ENCODE results near the gene CERS1.

The CERS1 gene, protein sequence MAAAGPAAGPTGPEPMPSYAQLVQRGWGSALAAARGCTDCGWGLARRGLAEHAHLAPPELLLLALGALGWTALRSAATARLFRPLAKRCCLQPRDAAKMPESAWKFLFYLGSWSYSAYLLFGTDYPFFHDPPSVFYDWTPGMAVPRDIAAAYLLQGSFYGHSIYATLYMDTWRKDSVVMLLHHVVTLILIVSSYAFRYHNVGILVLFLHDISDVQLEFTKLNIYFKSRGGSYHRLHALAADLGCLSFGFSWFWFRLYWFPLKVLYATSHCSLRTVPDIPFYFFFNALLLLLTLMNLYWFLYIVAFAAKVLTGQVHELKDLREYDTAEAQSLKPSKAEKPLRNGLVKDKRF

DNA sequence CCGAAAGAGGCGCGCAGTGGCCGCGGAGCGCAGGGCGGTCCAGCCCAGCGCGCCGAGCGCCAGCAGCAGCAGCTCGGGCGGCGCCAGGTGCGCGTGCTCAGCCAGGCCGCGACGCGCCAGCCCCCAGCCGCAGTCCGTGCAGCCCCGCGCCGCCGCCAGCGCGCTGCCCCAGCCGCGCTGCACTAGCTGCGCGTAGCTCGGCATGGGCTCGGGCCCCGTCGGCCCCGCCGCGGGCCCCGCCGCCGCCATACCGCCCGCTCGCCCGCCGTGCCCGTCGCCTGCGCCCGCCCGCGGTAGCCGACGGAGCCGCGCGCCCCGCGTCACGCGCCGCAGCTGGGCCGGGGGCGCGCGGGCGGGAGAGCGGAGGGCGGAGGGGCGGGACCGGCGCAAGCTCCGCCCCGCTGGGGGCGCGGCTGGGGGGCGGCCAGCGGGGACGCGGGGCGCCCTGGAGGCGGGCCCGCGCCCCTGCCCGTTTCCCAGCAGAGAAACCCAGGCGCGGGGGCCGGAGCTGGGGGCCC, at the start of gene CERS1:
CERS1 (minus strand) TSS at position 335 of the 518 bp plus-strand sequence; CDS start at position 249, 86 bp downstream.
- no peak for DNase-seq

DNA sequence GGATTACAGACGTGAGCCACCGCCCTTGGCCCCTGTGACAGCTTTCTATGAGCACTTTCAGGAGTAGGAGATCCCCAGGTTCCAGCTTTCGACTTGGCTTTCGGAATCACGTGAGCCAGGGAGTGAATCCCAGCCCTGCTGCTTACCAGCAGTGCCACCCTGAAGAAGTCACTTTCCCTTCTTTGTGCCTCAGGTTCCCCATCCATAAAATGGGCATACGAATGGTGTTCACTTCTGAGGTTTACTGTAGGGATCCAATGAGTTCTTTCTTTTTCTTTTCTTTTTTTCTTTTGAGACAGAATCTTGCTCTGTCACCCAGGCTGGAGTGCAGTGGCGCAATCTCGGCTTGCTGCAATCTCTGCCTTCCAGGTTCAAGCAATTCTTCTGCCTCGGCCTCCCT, 49.3 kb upstream of the CERS1 start:
- no peak for DNase-seq

DNA sequence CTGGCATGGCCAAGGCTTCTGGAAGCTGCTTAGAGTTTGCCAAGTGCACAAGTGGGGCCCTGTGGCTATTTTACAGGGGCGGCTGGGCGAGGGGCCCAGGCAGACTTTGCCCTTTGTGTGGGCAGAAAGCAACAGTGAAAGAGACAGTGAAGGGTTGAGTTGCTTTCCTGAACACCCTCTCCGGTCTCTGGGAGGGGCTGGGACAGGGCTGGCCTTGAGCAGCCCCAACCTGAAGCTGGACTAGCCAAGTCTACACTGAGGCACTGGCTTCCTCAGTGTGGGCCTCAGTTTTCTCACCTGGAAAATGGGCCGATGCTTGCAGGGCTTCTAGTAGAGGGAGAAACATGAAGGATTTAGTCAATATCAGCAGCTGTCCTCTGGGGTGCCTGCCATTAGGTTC, 47.5 kb upstream of the CERS1 start:
- DNase-seq, result no peak

DNA sequence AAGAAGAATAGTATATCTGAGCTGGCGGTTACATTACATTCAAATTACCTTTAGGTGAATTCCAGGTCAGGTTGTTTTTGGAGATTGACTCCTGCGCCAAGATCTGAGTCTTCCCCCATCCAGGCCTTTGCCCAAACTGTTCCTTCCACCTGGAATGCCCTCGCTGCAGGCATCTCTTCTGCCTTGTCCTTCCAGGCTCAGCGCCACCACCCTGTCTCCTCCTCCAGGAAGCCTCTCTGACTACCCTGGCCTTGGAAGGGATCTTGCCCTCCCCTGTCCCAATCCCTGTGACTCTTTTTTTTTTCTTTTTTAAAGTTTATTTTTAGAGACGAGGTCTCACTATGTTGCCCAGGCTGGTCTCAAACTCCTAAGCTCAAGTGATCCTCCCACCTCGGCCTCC, 46.7 kb upstream of the CERS1 start:
- no peak for DNase-seq

DNA sequence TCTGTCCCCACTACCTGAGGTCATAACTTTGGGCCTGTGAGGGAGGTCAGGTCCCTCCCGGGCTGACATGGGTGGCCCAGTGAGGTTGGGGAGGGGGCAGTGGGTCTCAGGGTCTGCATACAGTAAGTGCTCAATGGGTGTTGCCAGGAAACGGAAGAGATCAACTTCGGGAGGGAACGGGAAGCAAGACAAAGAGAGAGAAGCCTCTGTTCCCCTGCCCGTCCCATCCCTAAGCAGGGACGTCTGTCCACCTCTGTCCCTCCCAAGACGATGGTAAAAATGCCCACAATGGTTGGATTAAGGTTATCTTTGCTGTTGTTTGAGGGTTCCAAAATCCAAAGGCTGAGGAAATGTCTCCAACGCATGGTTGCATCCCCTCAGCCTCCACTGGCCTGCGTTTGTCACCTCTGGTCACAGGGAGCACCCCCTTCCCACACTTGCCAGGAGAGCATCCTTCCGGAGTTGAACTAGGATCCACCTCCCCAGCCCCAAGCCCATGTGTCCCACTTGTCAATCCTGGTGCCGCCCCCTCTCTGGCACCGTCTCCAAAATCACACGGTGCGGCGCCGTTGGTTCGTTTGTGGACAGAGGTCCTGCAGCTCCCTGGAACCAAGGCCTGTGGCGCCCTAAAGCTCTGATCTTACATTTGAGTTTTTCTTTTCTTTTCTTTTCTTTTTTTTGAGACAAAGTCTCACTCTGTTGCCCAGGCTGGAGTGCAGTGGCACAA, 45.8 kb upstream of the CERS1 start:
- no peak for DNase-seq

DNA sequence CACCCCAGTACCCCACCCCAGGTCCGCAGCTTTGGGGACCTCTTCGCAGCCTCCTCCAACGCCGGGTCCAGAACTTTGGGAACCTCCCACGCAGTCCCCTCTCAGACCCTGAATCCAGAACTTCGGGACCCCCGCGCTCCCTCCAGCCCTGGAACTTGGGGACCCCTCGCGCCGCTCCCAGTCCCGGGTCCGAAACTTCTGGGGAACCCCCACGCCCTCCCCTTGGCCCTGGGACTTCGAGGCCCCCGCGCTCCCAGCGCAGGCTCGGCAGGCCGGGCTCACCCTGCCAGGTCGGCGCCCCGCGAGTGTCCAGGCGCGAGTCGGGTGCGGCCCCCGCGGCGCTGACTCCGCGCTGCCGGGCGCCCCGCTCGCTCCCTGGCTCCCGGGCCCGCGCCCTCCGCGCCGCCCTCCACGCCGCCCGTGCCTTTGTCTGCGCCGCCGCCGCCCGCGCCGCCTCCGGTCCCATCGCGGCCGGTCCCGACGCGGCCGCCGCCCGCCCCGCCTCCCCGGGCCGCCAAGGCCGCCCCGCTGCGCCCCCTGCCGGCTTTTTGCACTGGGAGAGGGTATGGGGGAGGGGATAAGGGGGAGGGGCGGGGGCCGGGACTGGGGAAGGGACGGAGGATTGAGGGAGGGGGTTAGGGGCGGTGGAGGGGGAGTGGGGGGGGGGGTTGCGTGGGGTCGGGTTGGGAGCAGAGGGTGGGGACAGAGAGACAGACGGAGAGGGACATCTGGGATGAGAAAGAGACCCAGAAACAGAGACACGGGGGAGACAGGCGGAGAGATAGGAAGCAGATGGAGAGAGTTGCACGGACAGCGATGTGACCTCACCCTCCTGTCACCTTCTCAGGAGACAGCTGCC, 45.0 kb upstream of the CERS1 start, which contains the start of gene HOMER3:
HOMER3 (minus strand) TSS at position 449 of the 859 bp plus-strand sequence. CDS start 2,235 bp downstream, outside the sequence.
- DNase-seq, result peak; percentile 78

DNA sequence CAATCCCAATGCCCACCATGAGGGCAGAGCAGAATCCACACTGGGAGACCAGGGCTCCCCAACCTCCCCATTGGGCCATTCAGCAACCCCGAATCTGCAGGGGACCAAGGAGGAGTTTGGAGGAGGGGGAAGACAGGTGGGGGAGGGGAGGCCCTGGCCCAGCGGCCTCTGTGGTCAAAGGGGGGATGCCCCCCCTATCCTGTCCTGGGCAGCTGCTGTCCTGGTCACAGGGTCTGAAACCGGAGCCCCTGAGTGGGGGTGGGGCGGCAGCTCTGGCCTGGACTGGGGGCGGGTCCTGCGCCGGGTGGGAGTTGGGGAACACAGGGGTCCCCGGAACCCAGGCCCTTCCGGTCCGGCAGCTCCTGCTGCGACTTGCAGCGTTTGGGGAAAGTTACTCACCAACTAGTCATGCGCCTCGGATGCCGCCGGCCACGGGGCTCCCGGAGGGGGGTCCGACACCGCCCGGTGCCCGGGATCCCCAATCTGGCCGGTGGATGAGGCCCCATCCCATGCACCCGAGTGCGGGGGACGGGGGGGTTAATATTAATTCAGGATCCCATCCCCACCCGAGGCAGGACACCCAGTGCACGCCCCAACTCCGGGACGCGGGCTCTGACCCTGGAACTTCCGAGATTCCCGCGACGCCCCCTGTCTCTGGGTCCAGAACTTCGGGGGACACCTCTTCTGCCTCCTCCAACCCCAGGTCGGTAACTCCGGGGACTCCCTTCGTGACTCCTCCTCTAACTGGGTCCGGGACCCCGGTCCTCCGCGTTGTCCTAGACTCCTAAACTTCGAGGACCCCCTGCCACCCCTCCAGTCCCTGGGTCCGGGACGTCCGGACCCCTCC, 44.2 kb upstream of the CERS1 start:
- DNase-seq, result no peak

DNA sequence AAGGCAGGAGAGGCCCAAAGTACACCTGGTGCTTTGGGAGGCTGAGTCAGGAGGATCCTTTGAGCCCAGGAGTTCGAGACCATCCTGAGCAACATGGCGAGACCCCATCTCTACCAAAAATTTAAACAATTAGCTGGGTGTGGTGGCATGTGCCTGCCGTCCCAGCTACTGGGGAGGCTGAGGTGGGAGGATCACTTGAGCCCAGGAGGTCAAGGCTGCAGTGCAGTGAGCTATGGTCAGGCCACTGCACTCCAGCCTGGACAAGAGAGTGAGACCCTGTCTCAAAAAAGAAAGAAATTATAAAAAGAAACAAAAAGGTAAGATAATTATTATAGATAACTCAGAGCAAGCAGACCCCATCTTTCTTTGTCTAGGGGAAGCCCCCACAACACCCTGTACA, 43.2 kb upstream of the CERS1 start:
- DNase-seq, result no peak

DNA sequence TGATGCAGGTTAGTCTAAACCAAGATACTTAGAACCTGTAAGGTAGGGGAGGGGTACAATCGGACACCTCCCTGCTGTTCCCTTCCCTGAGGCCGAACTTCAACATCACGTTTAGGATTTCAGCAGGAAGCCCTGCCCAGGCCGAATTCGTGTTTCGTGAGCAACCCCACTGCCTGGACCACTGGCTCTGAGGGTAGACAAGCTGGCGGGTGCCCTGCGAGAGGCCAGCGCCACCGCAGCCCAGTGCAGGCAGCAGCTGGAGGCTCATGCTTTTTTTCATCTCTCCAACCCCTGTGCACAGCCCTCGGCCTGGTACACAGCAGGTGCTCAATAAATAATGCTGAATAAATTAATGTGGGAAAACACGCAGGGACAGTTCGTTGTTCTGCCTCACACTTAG, 37.3 kb upstream of the CERS1 start:
- no peak for DNase-seq

DNA sequence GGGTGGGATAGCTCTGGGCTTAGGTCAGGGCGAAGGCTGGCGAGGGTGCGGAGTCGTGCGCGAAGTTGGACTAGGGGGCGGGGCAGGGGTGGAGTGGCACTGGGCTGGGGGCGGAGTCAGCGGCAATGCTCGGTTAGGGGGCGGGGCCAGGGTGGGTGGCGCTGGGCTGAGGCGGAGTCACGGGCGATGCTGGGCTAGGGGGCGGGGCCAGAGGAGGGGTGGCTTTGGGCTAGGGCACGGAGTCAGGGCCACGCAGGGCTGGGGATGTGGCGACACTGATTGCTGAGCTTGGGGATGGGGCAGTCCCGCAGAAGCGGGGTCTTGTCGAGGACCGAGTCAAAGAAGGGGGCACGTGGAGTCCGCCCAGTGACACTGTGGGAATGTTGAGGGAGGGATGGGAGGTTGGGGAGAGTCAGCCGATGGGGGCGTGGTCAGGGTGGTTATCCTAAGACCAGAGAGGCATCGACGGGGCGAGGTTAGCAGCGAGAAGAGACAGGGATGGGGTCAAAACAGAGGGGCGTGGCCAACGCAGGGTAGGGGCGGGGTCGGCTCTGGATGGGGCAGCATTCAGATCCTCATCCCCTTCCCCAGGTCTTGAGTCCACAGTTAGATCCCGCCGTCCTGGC, 36.4 kb upstream of the CERS1 start:
- DNase-seq, result peak; percentile 96

DNA sequence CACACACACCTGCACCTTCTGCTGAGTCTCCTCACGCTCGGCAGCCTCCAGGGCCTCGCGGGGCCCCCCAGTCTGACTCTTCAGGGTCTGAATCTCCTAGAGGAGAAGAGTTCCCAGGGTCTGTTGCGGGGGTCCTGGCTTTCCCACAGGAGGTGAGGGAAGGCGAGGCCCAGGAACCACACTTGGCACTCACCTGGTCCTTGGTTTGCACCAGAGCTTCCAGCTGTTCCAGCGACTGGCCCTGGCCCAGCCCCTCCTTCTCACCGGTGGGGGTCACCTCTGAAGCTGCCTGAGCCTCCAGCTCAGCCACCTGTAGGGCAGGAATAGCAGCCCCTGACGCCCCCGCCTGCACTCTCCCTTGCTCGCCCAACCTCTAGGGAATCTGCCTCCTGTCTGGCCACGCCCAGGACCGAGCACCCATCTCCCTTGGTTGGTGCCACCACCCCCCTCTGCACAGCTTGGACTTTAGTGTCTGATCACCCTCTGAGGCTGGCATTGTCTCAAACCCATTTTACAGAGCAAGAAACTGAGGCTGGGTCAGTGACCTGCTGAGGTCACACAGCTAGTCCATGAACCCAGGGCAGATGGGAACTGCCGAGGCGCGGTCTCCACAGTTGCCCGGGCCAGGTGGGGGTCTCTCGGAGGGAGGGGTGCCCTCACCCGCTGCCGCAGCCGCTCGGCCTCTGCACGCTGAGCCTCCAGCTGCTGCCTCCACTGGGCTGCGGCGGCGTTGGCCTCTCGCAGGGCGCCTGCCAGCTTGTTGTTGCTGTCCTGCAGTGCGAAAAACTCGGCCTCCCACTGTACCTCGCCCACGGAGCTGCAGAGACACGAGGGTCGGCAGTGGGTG, 35.6 kb upstream of the CERS1 start:
- DNase-seq, result no peak

DNA sequence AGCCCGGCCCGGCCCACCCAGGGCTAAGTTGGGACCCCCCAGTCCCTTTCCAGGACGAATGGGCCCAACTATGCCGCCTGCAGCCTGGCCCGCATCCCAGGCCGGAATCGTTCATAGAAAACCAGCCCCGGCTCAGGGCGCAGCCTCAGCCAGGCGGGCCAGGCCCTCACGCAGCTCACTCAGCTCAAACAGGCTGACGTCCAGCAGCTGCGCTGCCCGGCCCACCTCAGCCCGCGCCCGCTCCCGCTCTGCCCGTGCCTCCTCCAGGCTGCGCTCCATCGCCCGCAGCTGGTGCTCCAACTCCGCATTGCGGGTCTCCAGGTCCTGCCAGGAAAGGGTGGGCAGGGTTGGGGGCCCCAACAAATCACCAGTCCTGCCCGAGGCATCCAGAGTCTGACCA, 33.4 kb upstream of the CERS1 start:
- DNase-seq, result no peak

DNA sequence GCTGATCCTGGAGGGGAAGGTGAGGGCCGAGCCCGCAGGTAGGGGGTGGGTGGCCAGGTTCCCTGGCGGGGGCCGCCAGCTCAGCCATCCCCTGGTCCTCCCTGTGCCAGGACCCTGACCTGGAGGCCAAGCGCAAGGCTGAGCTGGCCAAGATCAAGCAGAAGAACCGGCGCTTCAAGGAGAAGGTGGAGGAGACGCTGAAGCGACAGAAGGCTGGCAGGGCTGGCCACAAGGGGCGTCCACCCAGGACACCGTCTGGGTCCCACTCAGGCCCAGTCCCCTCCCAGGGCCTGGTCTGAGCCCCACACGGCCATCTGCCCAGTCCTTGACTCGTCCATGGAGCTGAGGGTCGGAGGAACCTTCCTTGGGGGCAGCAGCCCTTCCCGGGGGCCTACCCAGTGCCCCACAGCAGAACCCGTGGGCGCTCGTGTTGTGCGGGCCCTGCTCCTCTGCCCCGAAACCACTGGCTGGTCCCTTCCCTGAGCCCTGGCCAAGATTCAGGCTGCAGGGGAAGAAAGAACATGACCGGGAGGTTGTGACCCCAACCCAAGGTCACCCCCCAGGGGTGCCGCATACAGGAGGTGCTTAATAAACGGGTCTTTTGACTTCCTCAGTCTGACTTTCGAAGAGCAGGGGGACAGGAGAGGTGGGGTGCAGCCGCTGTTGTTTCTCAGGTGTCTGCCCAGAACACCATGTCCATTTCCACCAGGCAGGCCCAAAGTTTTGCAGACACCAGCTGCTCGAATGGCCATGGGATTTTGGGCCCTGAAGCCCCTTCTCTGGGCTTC, 32.3 kb upstream of the CERS1 start:
- no peak for DNase-seq

DNA sequence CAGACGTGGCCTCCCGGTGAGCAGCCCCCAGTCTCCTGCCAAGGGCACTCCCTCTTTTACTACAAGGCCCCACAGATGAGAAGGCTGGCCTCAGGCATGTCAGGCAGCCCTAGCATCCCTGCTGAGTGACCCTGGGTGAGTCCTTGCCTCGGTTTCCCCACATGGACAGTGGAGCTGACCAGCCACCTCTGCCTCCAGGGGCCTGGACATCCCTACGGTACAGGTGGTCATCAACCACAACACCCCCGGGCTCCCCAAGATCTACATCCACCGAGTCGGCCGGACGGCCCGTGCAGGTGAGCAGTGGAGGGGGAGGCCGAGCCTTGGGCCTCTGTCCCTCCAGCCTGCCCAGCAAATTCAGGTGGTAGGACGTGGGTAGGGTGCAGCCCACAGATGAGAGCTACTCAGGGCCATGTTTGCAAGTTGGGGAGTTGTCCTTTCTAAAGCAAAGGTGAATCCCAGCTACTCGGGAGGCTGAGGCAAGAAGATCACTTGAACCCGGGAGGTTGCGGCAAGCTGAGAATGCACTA, 28.8 kb upstream of the CERS1 start:
- no peak for DNase-seq

DNA sequence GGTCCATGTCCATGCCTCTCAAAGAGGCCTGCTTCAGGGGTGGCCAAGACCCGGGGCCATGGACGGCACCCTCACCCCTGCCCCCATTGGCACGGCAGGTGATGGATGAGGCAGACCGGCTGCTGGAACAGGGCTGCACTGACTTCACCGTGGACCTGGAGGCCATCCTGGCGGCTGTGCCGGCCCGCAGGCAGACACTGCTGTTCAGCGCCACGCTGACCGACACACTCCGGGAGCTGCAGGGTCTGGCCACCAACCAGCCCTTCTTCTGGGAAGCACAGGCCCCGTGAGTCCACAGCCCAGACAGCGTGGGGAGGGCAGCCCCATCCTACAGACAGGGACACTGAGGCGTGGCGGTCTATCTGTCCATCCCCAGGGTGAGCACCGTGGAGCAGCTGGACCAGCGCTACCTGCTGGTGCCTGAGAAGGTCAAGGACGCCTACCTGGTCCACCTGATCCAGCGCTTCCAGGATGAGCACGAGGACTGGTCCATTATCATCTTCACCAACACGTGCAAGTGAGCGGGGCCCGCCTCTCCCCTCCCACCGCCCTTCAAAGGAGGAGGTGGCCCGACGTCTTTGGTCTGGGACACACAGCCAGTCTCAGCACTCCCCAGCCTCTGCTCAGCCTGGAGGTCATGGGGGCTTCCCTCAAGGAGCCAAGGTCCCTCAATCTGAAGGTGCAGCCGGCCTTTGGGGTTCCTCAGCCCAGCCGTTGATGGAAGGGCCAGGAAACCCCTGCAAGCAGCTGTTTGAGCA, 26.4 kb upstream of the CERS1 start:
- DNase-seq, result no peak

DNA sequence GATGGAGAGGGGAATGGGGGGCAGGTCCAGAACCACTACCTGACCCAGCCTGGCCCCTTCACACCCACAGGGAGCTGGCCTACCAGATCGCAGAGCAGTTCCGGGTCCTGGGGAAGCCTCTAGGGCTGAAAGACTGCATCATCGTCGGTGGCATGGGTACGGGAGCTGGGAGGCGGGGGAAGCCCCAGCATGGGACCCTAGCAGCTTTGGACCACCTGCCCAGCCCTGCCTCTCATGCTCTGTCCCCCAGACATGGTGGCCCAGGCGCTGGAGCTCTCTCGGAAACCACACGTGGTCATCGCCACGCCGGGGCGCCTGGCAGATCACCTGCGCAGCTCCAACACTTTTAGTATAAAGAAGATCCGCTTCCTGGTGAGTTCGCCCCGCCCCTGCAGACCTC, 25.6 kb upstream of the CERS1 start:
- no peak for DNase-seq

DNA sequence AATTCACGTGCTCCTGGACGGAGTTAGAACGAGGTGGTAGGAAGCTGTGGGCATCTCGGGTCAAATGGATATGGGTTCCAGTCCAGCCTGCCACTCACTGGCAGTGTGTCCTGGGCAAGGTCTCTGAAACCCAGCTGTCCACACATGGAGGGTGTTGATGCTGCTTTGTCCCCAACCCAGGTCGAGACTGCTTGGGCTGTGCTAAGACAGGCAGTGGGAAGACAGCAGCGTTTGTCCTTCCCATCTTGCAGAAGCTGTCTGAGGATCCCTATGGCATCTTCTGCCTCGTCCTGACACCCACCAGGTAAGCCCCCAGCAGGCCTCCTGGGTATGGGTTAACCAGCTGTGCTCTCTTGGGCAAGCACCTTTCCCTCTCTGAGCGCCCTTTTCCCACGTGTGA, 24.4 kb upstream of the CERS1 start:
- no peak for DNase-seq

DNA sequence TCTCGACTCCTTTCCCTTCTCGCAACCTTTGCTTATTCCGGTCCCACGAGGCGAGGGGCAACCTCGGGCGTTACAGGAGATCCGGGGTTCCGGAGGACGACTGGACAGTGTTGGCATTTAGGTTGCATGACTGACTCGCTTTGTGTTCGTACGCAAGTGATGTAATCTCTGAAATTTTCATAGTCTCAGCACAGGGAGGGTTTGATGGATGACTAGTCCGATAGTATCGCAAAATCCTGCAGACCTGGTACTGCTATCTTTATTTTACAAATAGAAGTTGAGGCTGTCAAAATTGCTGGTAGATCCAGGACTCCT, 23.9 kb upstream of the CERS1 start:
- no peak for DNase-seq
